ENCODE results near the gene RAP2A.

- TF ChIP-seq REST (IDR thresholded peaks at IDR 0.05; ENCODE audit: insufficient read depth in 1 of 2, low read depth in 2 of 2, low read length in 2 of 2) (no peak), POLR2AphosphoS5 (IDR thresholded peaks at IDR 0.05; ENCODE audit: low read depth, low read length) (no peak)
These were observed 20.3 kb upstream of the RAP2A start for GRCh38 chr13:97413694-97414093.

Data from PFSK-1 (cell line).